ENCODE measurements around the gene TADA2A.

GRCh38 chr17:37440424-37440823 is 33.7 kb downstream of the TADA2A start:
- TF ChIP-seq CTCF (IDR thresholded peaks at IDR 0.05) (no peak), POLR2AphosphoS5 (IDR thresholded peaks at IDR 0.05; ENCODE audit: low read depth, low read length) (no peak), REST (IDR thresholded peaks at IDR 0.05; ENCODE audit: insufficient read depth in 1 of 2, low read depth in 2 of 2, low read length in 1 of 2) (no peak), TCF7L2 (IDR thresholded peaks at IDR 0.05; ENCODE audit: low read depth, low read length) (no peak)
